GM12878 (cell line): Measurements from ENCODE around the gene IRF4. TPM values are rescaled to one million over a fixed set of nuclear protein-coding genes. Genes with fewer than 3 reads are reported as not detected.

Experiments used
- BHLHE40 ChIP-seq, 2 experiments: fragments of 450-650 bp in 1 of 2; IDR thresholded peaks; 2 replicates each; pipeline ENCODE4 v1.6.1; 2011 to 2017; ENCODE audit warnings: low read depth in 2 of 2, borderline replicate concordance in 1 of 2, improper control_type of control experiment in 1 of 2, low read length in 1 of 2, mild to moderate bottlenecking in 1 of 2
- CHD1 ChIP-seq: IDR thresholded peaks from 2 replicates; pipeline ENCODE4 v1.6.1; 2012; ENCODE audit warnings: low read depth, low read length, improper control_type of control experiment
- JUND ChIP-seq: IDR thresholded peaks from 2 replicates; pipeline ENCODE4 v1.6.1; 2012; ENCODE audit warnings: low read depth, mild to moderate bottlenecking, low read length, improper control_type of control experiment, moderate library complexity
- NFYA ChIP-seq: IDR thresholded peaks from 2 replicates; pipeline ENCODE4 v1.6.1; 2011; ENCODE audit warnings: low read depth, mild to moderate bottlenecking, low read length, improper control_type of control experiment, borderline replicate concordance
- RELA ChIP-seq: fragments of 450-650 bp; IDR thresholded peaks from 2 replicates; pipeline ENCODE4 v1.8.0; 2014; ENCODE audit warnings: borderline replicate concordance; ENCODE audit not compliant: partially characterized antibody
- SIN3A ChIP-seq: IDR thresholded peaks from 2 replicates; pipeline ENCODE4 v1.6.1; 2012; ENCODE audit warnings: low read depth, low read length, improper control_type of control experiment
- TAF1 ChIP-seq: IDR thresholded peaks from 2 replicates; pipeline ENCODE4 v1.6.1; 2011; ENCODE audit warnings: mild to moderate bottlenecking, low read depth, low read length, borderline replicate concordance
- ZBED1 ChIP-seq: IDR thresholded peaks from 2 replicates; pipeline ENCODE4 v1.6.1; 2016; ENCODE audit warnings: borderline replicate concordance
- polyA plus RNA-seq, 11 experiments: library from polyadenylated mRNA; depleted of rRNA in 4 of 11; unstranded in 6 of 11; stranded (reverse) in 5 of 11; fragments of >200 nt; fragmentation: Nextera tagmentation in 4 of 11; fragmentation: Illumina TruSeq in 1 of 11; extraction: Ambion mirVana in 4 of 11; extraction: Trizol in 1 of 11; gene quantifications; 1 replicate in 1 of 11; 2 replicates in 10 of 11; pipeline versions ENCODE4 v1.2.1 to v1.2.3, GENCODE V29; 2011 to 2016; ENCODE audit warnings: inconsistent platforms in 2 of 11, missing spikeins in 2 of 11, low read depth in 1 of 11
- total RNA-seq, 4 experiments: library from RNA; depleted of rRNA in 3 of 4; stranded (reverse); fragments of >200 nt in 3 of 4; fragmentation: Illumina TruSeq in 1 of 4; extraction: Trizol in 1 of 4; gene quantifications; 2 replicates each; pipeline versions ENCODE4 v1.2.1 to v1.2.3, GENCODE V29; 2013 to 2021
- TF ChIP-seq, protein P1 (sequence below): IDR thresholded peaks from 2 replicates; pipeline ENCODE4 v1.6.1; 2012; ENCODE audit warnings: low read depth, low read length, improper control_type of control experiment
- TF ChIP-seq, protein P2 (sequence below): IDR thresholded peaks from 2 replicates; pipeline ENCODE4 v1.6.1; 2012; ENCODE audit warnings: mild to moderate bottlenecking, low read depth, low read length
- TF ChIP-seq, protein P3 (sequence below): fragments of 150-350 bp; IDR thresholded peaks from 2 replicates; pipeline ENCODE4 v1.6.1; 2014; ENCODE audit warnings: mild to moderate bottlenecking, low read depth, low read length
- TF ChIP-seq, protein P4 (sequence below): fragments of 450-650 bp; IDR thresholded peaks from 2 replicates; pipeline ENCODE4 v1.6.1; 2014; ENCODE audit warnings: mild to moderate bottlenecking
- TF ChIP-seq, protein P5 (sequence below): fragments of 450-650 bp; IDR thresholded peaks from 2 replicates; pipeline ENCODE4 v1.6.1; 2017; ENCODE audit warnings: mild to moderate bottlenecking, moderate library complexity
- TF ChIP-seq, protein P6 (sequence below): fragments of 450-650 bp; IDR thresholded peaks from 2 replicates; pipeline ENCODE4 v1.6.1; 2017; ENCODE audit warnings: mild to moderate bottlenecking, low read depth, inconsistent platforms; ENCODE audit not compliant: poor library complexity, severe bottlenecking

IRF4 gene
- total and polyA plus RNA-seq, 10 of the 15 experiments (the other 5 are each of a cell fraction or from before 2014, with no cell fraction given) = 50.0 to 495 (median 257) TPM

DNA sequence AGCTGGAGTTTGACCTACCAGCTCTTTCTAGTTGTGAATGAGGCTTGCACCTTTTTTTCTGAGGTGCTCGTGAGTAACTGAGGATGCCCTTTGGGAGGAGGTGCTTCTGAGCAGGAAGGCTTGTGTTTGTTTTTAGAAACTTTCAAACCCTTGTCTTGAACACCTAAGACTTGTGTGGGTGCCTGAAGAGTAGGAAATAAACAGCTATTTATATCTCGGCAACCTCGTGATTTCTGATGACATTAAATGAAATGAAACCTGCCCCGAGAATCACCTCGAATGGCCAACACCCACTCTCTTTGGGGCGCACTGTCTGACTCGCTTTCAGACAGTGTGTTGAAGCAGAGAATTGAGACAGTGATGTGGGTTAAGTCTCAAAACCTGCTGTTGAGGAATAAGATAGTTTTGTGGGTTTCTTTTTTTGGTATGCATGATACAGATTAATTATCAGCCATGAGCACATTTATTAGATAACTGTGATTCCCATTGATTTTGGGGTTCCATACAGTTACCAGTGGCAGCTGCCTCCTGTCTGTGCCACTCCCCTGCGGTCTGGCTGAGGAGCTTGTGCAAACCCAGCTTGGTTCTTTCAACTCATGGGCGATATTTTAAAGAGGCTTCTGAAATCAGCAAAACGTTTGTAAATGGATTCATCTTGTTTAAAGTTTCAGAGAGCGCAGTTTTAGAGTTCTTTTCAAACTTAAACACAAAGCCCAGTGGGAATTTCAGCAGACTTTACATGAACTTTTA is 8.4 kb downstream of the IRF4 start (continued):
- TF ChIP-seq ZBED1 (peak; percentile 71; the same call in 1 of the 2 replicates), CHD1 (no peak; the same call in 1 of the 2 replicates), BHLHE40 (IDR thresholded peaks at IDR 0.05; ENCODE audit: borderline replicate concordance in 1 of 2, low read depth in 2 of 2, low read length in 1 of 2) (peak; percentile 76 to 84; a peak in 2 of 4 replicates), RELA (no peak), NFYA (no peak), JUND (0 out of 2 replicates have a peak, but pooled peaks have one; percentile 14), TAF1 (no peak), SIN3A (no peak)
- TF ChIP-seq, protein P1, sequence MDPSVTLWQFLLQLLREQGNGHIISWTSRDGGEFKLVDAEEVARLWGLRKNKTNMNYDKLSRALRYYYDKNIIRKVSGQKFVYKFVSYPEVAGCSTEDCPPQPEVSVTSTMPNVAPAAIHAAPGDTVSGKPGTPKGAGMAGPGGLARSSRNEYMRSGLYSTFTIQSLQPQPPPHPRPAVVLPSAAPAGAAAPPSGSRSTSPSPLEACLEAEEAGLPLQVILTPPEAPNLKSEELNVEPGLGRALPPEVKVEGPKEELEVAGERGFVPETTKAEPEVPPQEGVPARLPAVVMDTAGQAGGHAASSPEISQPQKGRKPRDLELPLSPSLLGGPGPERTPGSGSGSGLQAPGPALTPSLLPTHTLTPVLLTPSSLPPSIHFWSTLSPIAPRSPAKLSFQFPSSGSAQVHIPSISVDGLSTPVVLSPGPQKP = no peak
- TF ChIP-seq, protein P2, sequence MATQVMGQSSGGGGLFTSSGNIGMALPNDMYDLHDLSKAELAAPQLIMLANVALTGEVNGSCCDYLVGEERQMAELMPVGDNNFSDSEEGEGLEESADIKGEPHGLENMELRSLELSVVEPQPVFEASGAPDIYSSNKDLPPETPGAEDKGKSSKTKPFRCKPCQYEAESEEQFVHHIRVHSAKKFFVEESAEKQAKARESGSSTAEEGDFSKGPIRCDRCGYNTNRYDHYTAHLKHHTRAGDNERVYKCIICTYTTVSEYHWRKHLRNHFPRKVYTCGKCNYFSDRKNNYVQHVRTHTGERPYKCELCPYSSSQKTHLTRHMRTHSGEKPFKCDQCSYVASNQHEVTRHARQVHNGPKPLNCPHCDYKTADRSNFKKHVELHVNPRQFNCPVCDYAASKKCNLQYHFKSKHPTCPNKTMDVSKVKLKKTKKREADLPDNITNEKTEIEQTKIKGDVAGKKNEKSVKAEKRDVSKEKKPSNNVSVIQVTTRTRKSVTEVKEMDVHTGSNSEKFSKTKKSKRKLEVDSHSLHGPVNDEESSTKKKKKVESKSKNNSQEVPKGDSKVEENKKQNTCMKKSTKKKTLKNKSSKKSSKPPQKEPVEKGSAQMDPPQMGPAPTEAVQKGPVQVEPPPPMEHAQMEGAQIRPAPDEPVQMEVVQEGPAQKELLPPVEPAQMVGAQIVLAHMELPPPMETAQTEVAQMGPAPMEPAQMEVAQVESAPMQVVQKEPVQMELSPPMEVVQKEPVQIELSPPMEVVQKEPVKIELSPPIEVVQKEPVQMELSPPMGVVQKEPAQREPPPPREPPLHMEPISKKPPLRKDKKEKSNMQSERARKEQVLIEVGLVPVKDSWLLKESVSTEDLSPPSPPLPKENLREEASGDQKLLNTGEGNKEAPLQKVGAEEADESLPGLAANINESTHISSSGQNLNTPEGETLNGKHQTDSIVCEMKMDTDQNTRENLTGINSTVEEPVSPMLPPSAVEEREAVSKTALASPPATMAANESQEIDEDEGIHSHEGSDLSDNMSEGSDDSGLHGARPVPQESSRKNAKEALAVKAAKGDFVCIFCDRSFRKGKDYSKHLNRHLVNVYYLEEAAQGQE = no peak
- TF ChIP-seq, protein P3, sequence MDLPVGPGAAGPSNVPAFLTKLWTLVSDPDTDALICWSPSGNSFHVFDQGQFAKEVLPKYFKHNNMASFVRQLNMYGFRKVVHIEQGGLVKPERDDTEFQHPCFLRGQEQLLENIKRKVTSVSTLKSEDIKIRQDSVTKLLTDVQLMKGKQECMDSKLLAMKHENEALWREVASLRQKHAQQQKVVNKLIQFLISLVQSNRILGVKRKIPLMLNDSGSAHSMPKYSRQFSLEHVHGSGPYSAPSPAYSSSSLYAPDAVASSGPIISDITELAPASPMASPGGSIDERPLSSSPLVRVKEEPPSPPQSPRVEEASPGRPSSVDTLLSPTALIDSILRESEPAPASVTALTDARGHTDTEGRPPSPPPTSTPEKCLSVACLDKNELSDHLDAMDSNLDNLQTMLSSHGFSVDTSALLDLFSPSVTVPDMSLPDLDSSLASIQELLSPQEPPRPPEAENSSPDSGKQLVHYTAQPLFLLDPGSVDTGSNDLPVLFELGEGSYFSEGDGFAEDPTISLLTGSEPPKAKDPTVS = no peak
- TF ChIP-seq, protein P4, sequence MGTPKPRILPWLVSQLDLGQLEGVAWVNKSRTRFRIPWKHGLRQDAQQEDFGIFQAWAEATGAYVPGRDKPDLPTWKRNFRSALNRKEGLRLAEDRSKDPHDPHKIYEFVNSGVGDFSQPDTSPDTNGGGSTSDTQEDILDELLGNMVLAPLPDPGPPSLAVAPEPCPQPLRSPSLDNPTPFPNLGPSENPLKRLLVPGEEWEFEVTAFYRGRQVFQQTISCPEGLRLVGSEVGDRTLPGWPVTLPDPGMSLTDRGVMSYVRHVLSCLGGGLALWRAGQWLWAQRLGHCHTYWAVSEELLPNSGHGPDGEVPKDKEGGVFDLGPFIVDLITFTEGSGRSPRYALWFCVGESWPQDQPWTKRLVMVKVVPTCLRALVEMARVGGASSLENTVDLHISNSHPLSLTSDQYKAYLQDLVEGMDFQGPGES = no peak
- TF ChIP-seq, protein P5, sequence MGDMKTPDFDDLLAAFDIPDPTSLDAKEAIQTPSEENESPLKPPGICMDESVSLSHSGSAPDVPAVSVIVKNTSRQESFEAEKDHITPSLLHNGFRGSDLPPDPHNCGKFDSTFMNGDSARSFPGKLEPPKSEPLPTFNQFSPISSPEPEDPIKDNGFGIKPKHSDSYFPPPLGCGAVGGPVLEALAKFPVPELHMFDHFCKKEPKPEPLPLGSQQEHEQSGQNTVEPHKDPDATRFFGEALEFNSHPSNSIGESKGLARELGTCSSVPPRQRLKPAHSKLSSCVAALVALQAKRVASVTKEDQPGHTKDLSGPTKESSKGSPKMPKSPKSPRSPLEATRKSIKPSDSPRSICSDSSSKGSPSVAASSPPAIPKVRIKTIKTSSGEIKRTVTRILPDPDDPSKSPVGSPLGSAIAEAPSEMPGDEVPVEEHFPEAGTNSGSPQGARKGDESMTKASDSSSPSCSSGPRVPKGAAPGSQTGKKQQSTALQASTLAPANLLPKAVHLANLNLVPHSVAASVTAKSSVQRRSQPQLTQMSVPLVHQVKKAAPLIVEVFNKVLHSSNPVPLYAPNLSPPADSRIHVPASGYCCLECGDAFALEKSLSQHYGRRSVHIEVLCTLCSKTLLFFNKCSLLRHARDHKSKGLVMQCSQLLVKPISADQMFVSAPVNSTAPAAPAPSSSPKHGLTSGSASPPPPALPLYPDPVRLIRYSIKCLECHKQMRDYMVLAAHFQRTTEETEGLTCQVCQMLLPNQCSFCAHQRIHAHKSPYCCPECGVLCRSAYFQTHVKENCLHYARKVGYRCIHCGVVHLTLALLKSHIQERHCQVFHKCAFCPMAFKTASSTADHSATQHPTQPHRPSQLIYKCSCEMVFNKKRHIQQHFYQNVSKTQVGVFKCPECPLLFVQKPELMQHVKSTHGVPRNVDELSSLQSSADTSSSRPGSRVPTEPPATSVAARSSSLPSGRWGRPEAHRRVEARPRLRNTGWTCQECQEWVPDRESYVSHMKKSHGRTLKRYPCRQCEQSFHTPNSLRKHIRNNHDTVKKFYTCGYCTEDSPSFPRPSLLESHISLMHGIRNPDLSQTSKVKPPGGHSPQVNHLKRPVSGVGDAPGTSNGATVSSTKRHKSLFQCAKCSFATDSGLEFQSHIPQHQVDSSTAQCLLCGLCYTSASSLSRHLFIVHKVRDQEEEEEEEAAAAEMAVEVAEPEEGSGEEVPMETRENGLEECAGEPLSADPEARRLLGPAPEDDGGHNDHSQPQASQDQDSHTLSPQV = no peak
- TF ChIP-seq, protein P6, sequence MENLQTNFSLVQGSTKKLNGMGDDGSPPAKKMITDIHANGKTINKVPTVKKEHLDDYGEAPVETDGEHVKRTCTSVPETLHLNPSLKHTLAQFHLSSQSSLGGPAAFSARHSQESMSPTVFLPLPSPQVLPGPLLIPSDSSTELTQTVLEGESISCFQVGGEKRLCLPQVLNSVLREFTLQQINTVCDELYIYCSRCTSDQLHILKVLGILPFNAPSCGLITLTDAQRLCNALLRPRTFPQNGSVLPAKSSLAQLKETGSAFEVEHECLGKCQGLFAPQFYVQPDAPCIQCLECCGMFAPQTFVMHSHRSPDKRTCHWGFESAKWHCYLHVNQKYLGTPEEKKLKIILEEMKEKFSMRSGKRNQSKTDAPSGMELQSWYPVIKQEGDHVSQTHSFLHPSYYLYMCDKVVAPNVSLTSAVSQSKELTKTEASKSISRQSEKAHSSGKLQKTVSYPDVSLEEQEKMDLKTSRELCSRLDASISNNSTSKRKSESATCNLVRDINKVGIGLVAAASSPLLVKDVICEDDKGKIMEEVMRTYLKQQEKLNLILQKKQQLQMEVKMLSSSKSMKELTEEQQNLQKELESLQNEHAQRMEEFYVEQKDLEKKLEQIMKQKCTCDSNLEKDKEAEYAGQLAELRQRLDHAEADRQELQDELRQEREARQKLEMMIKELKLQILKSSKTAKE = peak; percentile 98
